MCF 10A (cell line): ENCODE results near the gene CYP27A1. TPM values are rescaled to one million over a fixed set of nuclear protein-coding genes. Genes with fewer than 3 reads are reported as not detected.

Experiments used
- BruUV-seq: library from RNA; stranded (reverse); fragments of 400-500 nt; replicated peaks from 2 replicates; lab custom pipeline; 2021; lab: Mats Ljungman, UMichigan
- CTCF ChIA-PET: fragments of 300-600 bp; sonication (Branson Sonifier 250); formaldehyde crosslinking; extraction: SDS; loops from one replicate; lab custom pipeline; 2021; ENCODE audit warnings: antibody characterized with exemption, inconsistent platforms; lab: Yijun Ruan, JAX
- POLR2A ChIA-PET: fragments of 300-600, 350-650 bp; sonication (Branson Sonifier 250); formaldehyde crosslinking; extraction: SDS; loops from one replicate; lab custom pipeline; 2020; ENCODE audit warnings: antibody characterized with exemption, inconsistent platforms; lab: Yijun Ruan, JAX
- DNase-seq: peaks from one replicate; pipeline ENCODE4 v3.0.0-alpha.2; 2018; ENCODE audit not compliant: unreplicated experiment
- H3K27ac Mint-ChIP-seq: one replicate; pipeline ENCODE4 v1.8.0; 2022; ENCODE audit warnings: mild to moderate bottlenecking, low read depth, mixed read lengths; ENCODE audit not compliant: unreplicated experiment
- H3K27me3 Mint-ChIP-seq: one replicate; pipeline ENCODE4 v1.8.0; 2022; ENCODE audit warnings: mixed read lengths; ENCODE audit not compliant: insufficient read depth, unreplicated experiment
- H3K36me3 Mint-ChIP-seq: one replicate; pipeline ENCODE4 v1.8.0; 2022; ENCODE audit warnings: mild to moderate bottlenecking, moderate library complexity, mixed read lengths; ENCODE audit not compliant: insufficient read depth, unreplicated experiment
- H3K4me1 Mint-ChIP-seq: one replicate; pipeline ENCODE4 v1.8.0; 2022; ENCODE audit warnings: mixed read lengths; ENCODE audit not compliant: insufficient read depth, unreplicated experiment
- H3K4me3 Mint-ChIP-seq: one replicate; pipeline ENCODE4 v1.8.0; 2022; ENCODE audit warnings: mild to moderate bottlenecking, moderate library complexity, mixed read lengths; ENCODE audit not compliant: unreplicated experiment
- H3K9me3 Mint-ChIP-seq: one replicate; pipeline ENCODE4 v1.8.0; 2022; ENCODE audit warnings: mixed read lengths; ENCODE audit not compliant: unreplicated experiment
- intact Hi-C: fragments of 100-400 bp; cut with micrococcal nuclease; formaldehyde crosslinking; loops from 2 replicates; pipeline ENCODE4 v1.14.1; 2022
- total RNA-seq: library from RNA; stranded (reverse); gene quantifications from 2 replicates; pipeline ENCODE4 v1.2.3, GENCODE V29; 2022
- TF ChIP-seq, protein P1 (sequence below): fragments of 200-600 bp; IDR thresholded peaks from one replicate; pipeline ENCODE4 v1.8.0; 2022; ENCODE audit warnings: antibody characterized with exemption, mild to moderate bottlenecking; ENCODE audit not compliant: unreplicated experiment

Gene CYP27A1
- total RNA-seq, 1 experiment from 2014 or later = not detected

DNA sequence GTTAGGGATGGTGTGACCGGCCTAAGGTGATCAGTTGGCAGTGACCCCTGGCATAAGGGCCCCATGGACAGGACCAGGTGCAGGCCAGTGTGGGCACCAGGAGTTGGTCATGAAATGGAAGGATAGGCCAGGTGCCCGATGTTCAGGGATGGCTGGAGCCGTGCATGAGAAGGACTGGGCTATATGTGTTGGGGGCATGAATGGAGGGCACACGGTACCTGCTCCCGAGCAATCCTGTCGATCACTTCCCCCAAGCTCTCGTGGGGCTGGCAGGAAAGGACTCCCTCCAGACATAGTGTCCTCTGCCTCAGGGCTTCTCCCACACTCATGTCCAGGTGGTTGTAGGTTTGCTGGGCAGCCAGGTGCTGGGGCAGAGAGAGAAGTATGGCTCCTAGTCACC is 42.1 kb downstream of the CYP27A1 start:
- no peaks in the 10 kb centered on the region for H3K4me1 Mint-ChIP-seq
- no peaks in the 10 kb centered on the region for H3K9me3 Mint-ChIP-seq
- no peak overlapping the region for H3K27ac Mint-ChIP-seq
- POLR2A ChIA-PET = interaction anchor here (1.2 kb wide), 1 partner anchor 20 kb away, joined by 3 read pairs; no protein-coding TSS in a partner anchor
- H3K36me3 Mint-ChIP-seq = no peaks in the 10 kb centered on the region
- no TSS peak for BruUV-seq
- CTCF ChIA-PET = interaction anchor here (0.6 to 1.3 kb wide), 3 partner anchors 22 to 97 kb away, joined by 4 to 7 read pairs (median 4); no protein-coding TSS in a partner anchor
- peaks cover 32% of the 10 kb centered on the region for H3K27me3 Mint-ChIP-seq
- TF ChIP-seq, protein P1, sequence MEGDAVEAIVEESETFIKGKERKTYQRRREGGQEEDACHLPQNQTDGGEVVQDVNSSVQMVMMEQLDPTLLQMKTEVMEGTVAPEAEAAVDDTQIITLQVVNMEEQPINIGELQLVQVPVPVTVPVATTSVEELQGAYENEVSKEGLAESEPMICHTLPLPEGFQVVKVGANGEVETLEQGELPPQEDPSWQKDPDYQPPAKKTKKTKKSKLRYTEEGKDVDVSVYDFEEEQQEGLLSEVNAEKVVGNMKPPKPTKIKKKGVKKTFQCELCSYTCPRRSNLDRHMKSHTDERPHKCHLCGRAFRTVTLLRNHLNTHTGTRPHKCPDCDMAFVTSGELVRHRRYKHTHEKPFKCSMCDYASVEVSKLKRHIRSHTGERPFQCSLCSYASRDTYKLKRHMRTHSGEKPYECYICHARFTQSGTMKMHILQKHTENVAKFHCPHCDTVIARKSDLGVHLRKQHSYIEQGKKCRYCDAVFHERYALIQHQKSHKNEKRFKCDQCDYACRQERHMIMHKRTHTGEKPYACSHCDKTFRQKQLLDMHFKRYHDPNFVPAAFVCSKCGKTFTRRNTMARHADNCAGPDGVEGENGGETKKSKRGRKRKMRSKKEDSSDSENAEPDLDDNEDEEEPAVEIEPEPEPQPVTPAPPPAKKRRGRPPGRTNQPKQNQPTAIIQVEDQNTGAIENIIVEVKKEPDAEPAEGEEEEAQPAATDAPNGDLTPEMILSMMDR = no peak
- intact Hi-C loops = no loop called here
- no peak for DNase-seq
- H3K4me3 Mint-ChIP-seq = no peak overlapping the region

- intact Hi-C loops = no loop called here
- H3K27ac Mint-ChIP-seq = no peak overlapping the region
- H3K4me3 Mint-ChIP-seq = no peak overlapping the region
- TF ChIP-seq, protein P1 = no peak
- no peaks in the 10 kb centered on the region for H3K9me3 Mint-ChIP-seq
- ChIA-PET POLR2A (no interaction called here), CTCF (interaction anchor here (0.6 kb wide), 1 partner anchor 105 kb away, joined by 5 read pairs; no protein-coding TSS in a partner anchor)
- no peak for DNase-seq
- no TSS peak for BruUV-seq
- H3K4me1 Mint-ChIP-seq = no peaks in the 10 kb centered on the region
- no peaks in the 10 kb centered on the region for H3K36me3 Mint-ChIP-seq
- peaks cover 22% of the 10 kb centered on the region for H3K27me3 Mint-ChIP-seq
Measured at GRCh38 chr2:218826791-218827190, 44.8 kb downstream of the CYP27A1 start.

GRCh38 chr2:218827701-218828476 is 45.9 kb downstream of the CYP27A1 start:
- no peak overlapping the region for H3K4me3 Mint-ChIP-seq
- no peaks in the 10 kb centered on the region for H3K9me3 Mint-ChIP-seq
- no peak overlapping the region for H3K27ac Mint-ChIP-seq
- no peak for DNase-seq
- TF ChIP-seq, protein P1 = no peak
- H3K4me1 Mint-ChIP-seq = peaks cover 10% of the 10 kb centered on the region
- no TSS peak for BruUV-seq
- CTCF ChIA-PET = interaction anchor here (0.6 kb wide), 1 partner anchor 23 kb away, joined by 3 read pairs; no protein-coding TSS in a partner anchor
- intact Hi-C loops = no loop called here
- H3K36me3 Mint-ChIP-seq = no peaks in the 10 kb centered on the region
- H3K27me3 Mint-ChIP-seq = peaks cover 19% of the 10 kb centered on the region
- POLR2A ChIA-PET = no interaction called here

- Mint-ChIP-seq H3K36me3 (no peaks in the 10 kb centered on the region), H3K27ac (no peak overlapping the region), H3K4me1 (peaks cover 10% of the 10 kb centered on the region), H3K9me3 (no peaks in the 10 kb centered on the region), H3K4me3 (no peak overlapping the region), H3K27me3 (peaks cover 19% of the 10 kb centered on the region)
- ChIA-PET POLR2A (no interaction called here), CTCF (no interaction called here)
- TF ChIP-seq, protein P1 = no peak
- no peak for DNase-seq
- intact Hi-C loops = no loop called here
- BruUV-seq = no TSS peak
Measured at GRCh38 chr2:218828477-218828778, 46.5 kb downstream of the CYP27A1 start.
